Body of pancreas (tissue), 4 donors: Measurements from ENCODE around the gene NPHP4. TPM values are rescaled to one million over a fixed set of nuclear protein-coding genes. Genes with fewer than 3 reads are reported as not detected.

ENCODE experiments used
- ATAC-seq: fragments of 150-250 bp; one replicate; pipeline ENCODE4 v1.9.1; 2016
- DNase-seq, 4 donors: peaks; one replicate each; pipeline ENCODE4 v3.0.0-alpha.2; 2019
- H3K27ac ChIP-seq, 4 donors: fragments of 200-600 bp; sonication (generic); 1 replicate in 3 of 4; 2 replicates in 1 of 4; pipeline versions ENCODE4 v1.5.1 to v1.6.1; 2016 to 2019; ENCODE audit warnings: mild to moderate bottlenecking in 1 of 4, mixed read lengths in 1 of 4, moderate library complexity in 1 of 4
- H3K27me3 ChIP-seq, 2 donors: fragments of 200-600 bp; sonication (generic); one replicate each; pipeline ENCODE4 v1.6.0; 2016; ENCODE audit warnings: mild to moderate bottlenecking in 1 of 2
- H3K36me3 ChIP-seq, 2 donors: fragments of 200-600 bp; sonication (generic); replicated peaks in 1 of 2; 2 replicates each; pipeline ENCODE4 v1.5.1; 2016; ENCODE audit warnings: low read depth in 2 of 2; ENCODE audit not compliant: insufficient read depth in 1 of 2
- H3K4me1 ChIP-seq: fragments of 200-600 bp; sonication (generic); one replicate; pipeline ENCODE4 v1.6.0; 2016
- H3K4me3 ChIP-seq, 2 donors: fragments of 200-600 bp; sonication (generic); 1 replicate in 1 of 2; 2 replicates in 1 of 2; pipeline ENCODE4 v1.5.1; 2016 to 2019
- H3K9me3 ChIP-seq, 3 donors: fragments of 200-600 bp; sonication (generic); 1 replicate in 2 of 3; 2 replicates in 1 of 3; pipeline ENCODE4 v1.5.1; 2016
- POLR2A ChIP-seq, 3 donors: fragments of 450-650 bp; IDR thresholded peaks; one replicate each; pipeline ENCODE4 v1.6.1; 2016; ENCODE audit warnings: antibody characterized with exemption in 3 of 3, mild to moderate bottlenecking in 2 of 3
- WGBS, 2 donors: methylation state at CpG; one replicate each; pipeline ENCODE4 v1.1.5; 2017; 5-methylcytosine and 5-hydroxymethylcytosine counted together
- intact Hi-C: fragments of 100-400 bp; cut with DNase I; formaldehyde crosslinking; loops from one replicate; pipeline ENCODE4 v1.15.1; 2023
- total RNA-seq, 2 donors: library from RNA; depleted of rRNA; stranded (reverse); fragments of >200 nt; gene quantifications; one replicate each; pipeline ENCODE4 v1.1.0, GENCODE V29; 2016
- TF ChIP-seq, protein P1 (sequence below), 7 experiments: fragments of 450-650 bp in 4 of 7; fragments of 200-600 bp in 3 of 7; sonication (generic) in 3 of 7; IDR thresholded peaks; one replicate each; pipeline ENCODE4 v1.5.1; 2016 to 2019; ENCODE audit warnings: antibody characterized with exemption in 7 of 7

Gene NPHP4
- total RNA-seq, 2 donors from 2014 or later = 10.4 to 48.5 TPM

DNA sequence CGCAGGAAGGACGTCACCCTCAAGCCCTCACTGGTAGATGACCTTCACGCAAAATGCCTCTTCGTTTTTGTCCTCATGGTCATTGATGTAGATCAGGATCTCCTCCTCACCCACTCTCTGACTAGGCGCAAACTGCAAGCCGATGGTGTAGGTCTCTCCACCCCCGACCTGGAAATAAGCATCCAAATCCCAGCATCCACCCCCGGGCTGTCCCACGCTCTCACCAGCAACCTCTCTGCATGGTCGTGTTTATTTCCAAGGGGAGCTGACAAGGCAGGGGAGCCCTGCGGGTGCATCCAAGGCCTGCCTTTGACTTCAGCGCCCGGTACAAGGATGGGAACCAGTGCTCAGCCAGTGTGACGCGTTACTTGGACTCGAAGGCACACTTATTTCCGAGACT lies 129.0 kb downstream of the NPHP4 start:
- no peaks in the 10 kb centered on the region for H3K27me3 ChIP-seq
- TF ChIP-seq, protein P1, sequence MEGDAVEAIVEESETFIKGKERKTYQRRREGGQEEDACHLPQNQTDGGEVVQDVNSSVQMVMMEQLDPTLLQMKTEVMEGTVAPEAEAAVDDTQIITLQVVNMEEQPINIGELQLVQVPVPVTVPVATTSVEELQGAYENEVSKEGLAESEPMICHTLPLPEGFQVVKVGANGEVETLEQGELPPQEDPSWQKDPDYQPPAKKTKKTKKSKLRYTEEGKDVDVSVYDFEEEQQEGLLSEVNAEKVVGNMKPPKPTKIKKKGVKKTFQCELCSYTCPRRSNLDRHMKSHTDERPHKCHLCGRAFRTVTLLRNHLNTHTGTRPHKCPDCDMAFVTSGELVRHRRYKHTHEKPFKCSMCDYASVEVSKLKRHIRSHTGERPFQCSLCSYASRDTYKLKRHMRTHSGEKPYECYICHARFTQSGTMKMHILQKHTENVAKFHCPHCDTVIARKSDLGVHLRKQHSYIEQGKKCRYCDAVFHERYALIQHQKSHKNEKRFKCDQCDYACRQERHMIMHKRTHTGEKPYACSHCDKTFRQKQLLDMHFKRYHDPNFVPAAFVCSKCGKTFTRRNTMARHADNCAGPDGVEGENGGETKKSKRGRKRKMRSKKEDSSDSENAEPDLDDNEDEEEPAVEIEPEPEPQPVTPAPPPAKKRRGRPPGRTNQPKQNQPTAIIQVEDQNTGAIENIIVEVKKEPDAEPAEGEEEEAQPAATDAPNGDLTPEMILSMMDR (IDR thresholded peaks at IDR 0.05) = no peak
- TF ChIP-seq POLR2A (IDR thresholded peaks at IDR 0.05) = no peak
- intact Hi-C loops = no loop called here
- no peaks in the 10 kb centered on the region for H3K36me3 ChIP-seq
- no peak overlapping the region for H3K27ac ChIP-seq
- H3K4me3 ChIP-seq = no peak overlapping the region
- no peaks in the 10 kb centered on the region for H3K9me3 ChIP-seq
- H3K4me1 ChIP-seq = no peaks in the 10 kb centered on the region
- ATAC-seq = no peak
- 92 to 93% methylated on average over 17 of the region's 17 CpGs for WGBS, 2 donors
- no peak for DNase-seq

DNA sequence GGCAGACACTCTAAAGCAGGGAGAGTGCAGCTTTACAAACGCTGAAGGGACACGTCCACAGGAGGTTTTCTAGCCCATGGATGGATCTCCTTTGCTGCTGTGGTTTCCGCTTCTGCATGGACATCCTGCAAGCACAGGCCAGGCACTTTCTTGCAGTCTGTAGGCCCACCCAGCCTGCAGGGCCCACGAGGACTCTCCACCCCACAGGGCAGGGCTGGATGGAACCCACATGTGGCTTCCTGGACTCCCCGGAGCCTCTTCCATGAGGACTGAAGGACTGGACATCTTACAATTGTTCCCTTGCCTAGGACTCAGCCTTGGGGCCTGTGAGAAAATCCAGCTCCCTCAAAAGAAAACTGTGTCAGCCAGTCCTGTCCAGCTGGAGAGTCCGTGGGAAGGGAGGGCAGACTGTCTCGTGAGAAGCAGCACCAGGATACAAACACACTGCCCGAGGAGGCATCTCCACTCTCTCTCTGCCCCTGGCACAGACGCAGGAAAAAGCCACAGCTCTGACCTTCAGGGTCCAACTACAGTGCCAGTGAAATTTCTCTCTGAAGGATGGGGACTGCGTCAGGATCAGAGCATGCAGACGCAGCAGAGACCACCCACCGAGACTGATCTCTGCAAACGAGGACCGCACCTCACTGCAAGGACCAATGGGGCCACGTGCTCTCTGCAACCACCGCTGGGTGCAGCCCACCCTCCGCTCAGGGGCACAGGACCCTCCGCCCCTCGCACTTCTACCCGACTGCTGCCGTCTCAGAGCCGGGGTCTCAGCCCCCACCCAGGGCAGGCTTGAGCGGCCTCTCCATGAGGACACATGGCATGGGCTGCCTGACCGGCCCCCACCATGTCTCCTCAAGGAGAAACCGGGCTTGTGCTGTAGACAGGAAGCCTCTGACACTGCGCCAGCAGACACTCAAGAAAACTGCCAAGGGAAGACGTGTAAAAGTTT lies 130.1 kb downstream of the NPHP4 start:
- WGBS, 2 donors = 85 to 88% methylated on average over 19 to 27 of the region's 27 CpGs
- ATAC-seq = no peak
- Histone ChIP-seq H3K36me3 (no peaks in the 10 kb centered on the region), H3K9me3 (no peaks in the 10 kb centered on the region), H3K4me3 (no peak overlapping the region), H3K4me1 (no peaks in the 10 kb centered on the region), H3K27me3 (no peaks in the 10 kb centered on the region), H3K27ac (no peak overlapping the region)
- TF ChIP-seq, protein P1 (IDR thresholded peaks at IDR 0.05) = no peak
- TF ChIP-seq POLR2A (IDR thresholded peaks at IDR 0.05) = no peak
- DNase-seq = no peak
- intact Hi-C loops = no loop called here

DNA sequence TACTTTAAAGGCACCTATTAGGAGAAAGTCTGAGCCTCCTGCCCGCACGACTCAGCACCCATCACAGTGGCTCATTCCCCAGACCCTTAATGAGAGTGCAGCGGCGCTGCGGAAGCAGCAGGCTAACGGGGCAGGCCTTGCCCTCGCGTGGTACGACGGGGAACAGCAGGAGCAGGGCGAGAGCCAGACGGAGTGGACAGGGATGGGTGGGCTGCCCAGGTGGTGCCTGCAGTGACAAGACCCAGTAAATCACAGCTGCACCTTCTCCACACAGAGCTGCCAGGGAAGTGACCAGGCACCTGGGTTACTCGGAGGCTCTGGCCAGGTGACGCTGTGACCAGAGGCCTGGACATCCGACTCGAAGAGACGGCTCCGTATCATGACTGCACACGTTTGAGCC lies 131.9 kb downstream of the NPHP4 start:
- TF ChIP-seq, protein P1 (IDR thresholded peaks at IDR 0.05) = no peak
- H3K27ac ChIP-seq = no peak overlapping the region
- H3K27me3 ChIP-seq = no peaks in the 10 kb centered on the region
- no peak overlapping the region for H3K4me3 ChIP-seq
- intact Hi-C loops = no loop called here
- H3K36me3 ChIP-seq = no peaks in the 10 kb centered on the region
- no peak for DNase-seq
- 84 to 87% methylated on average over 19 of the region's 19 CpGs for WGBS, 2 donors
- H3K9me3 ChIP-seq = no peaks in the 10 kb centered on the region
- H3K4me1 ChIP-seq = peaks cover 9% of the 10 kb centered on the region
- no peak for ATAC-seq

DNA sequence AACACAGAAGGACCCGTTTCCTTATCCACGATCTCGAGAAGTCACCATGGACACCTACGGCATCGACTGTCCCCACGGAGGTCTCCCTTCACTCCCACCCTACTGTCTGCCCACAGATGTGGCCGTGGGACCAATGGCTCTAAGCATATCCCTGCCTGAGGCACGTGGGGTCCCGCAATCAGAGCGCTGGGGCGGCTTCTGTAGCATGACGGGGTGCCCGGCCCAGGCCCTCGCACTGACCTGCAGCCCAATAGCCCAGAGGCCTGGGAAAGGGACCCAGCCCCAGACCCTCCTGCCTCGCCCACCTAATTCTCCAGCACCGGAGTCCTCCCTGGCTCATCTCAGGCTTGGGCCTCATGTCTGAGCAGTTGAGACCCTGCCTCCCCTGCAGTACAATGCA lies 132.5 kb downstream of the NPHP4 start:
- no peak for TF ChIP-seq POLR2A (IDR thresholded peaks at IDR 0.05)
- TF ChIP-seq, protein P1 (IDR thresholded peaks at IDR 0.05) = no peak
- Histone ChIP-seq H3K27me3 (no peaks in the 10 kb centered on the region), H3K4me3 (no peak overlapping the region), H3K9me3 (no peaks in the 10 kb centered on the region), H3K36me3 (no peaks in the 10 kb centered on the region), H3K4me1 (peaks cover 9% of the 10 kb centered on the region), H3K27ac (no peak overlapping the region)
- intact Hi-C loops = no loop called here
- DNase-seq = no peak
- no peak for ATAC-seq
- 89 to 96% methylated on average over 14 to 15 of the region's 16 CpGs for WGBS, 2 donors
